HG03159 (cell line): ENCODE data around the gene KIFC1.
"Not testable (repeated sequence)": the region's sequence is repeated elsewhere in the genome, so short reads cannot be mapped to it uniquely, and the experiment has no call there.

Experiments used
- ATAC-seq: cut with Tn5 transposase; IDR thresholded peaks from one replicate; pipeline ENCODE4 v1.9.1; 2021; ENCODE audit warnings: mild to moderate bottlenecking, moderate library complexity; ENCODE audit not compliant: unreplicated experiment

KIFC1 gene

GRCh38 chr6:33373960-33374910, 17.4 kb upstream of the KIFC1 start:
- ATAC-seq: no peak

- ATAC-seq: no peak
Measured at GRCh38 chr6:33375143-33375671, 16.4 kb upstream of the KIFC1 start.

GRCh38 chr6:33377171-33377570, 14.5 kb upstream of the KIFC1 start:
- no peak for ATAC-seq

GRCh38 chr6:33379184-33379583, 12.4 kb upstream of the KIFC1 start:
- not testable (repeated sequence) for ATAC-seq

- no peak for ATAC-seq
Measured at GRCh38 chr6:33380272-33380981, 11.2 kb upstream of the KIFC1 start.

- ATAC-seq: no peak
Measured at GRCh38 chr6:33383427-33384185, 8.0 kb upstream of the KIFC1 start.

- no peak for ATAC-seq
Measured at GRCh38 chr6:33384581-33385020, 7.0 kb upstream of the KIFC1 start.

- no peak for ATAC-seq
Measured at GRCh38 chr6:33390173-33390572, 1.4 kb upstream of the KIFC1 start.

- ATAC-seq: peak; percentile 4
Measured at GRCh38 chr6:33390767-33391277, 801 bp upstream of the KIFC1 start.

- ATAC-seq: no peak
Measured at GRCh38 chr6:33391922-33392594, 435 bp downstream of the KIFC1 start.

- no peak for ATAC-seq
Measured at GRCh38 chr6:33392595-33392948, 949 bp downstream of the KIFC1 start.

- no peak for ATAC-seq
Measured at GRCh38 chr6:33392979-33393378, 1.4 kb downstream of the KIFC1 start.

GRCh38 chr6:33397541-33397940, 5.9 kb downstream of the KIFC1 start:
- ATAC-seq: no peak

- not testable (repeated sequence) for ATAC-seq
Measured at GRCh38 chr6:33398601-33399000, 7.0 kb downstream of the KIFC1 start.

- not testable (repeated sequence) for ATAC-seq
Measured at GRCh38 chr6:33399881-33400280, 8.3 kb downstream of the KIFC1 start.

- no peak for ATAC-seq
Measured at GRCh38 chr6:33404884-33405283, 13.3 kb downstream of the KIFC1 start.

- ATAC-seq: no peak
Measured at GRCh38 chr6:33405386-33405940, 13.8 kb downstream of the KIFC1 start.

- ATAC-seq: no peak
Measured at GRCh38 chr6:33406126-33406525, 14.5 kb downstream of the KIFC1 start.

- ATAC-seq: no peak
Measured at GRCh38 chr6:33407132-33407718, 15.6 kb downstream of the KIFC1 start.
